Skin epidermis (tissue), 12 donors: ENCODE data around the gene RGS7.
"Not testable (repeated sequence)": the region's sequence is repeated elsewhere in the genome, so short reads cannot be mapped to it uniquely, and the experiment has no call there.

Experiments
- H3K27ac ChIP-seq, 21 experiments: fragments of 200-600 bp; sonication (generic) in 11 of 21; one replicate each; pipeline ENCODE4 v1.5.0; 2020; ENCODE audit warnings: mild to moderate bottlenecking in 3 of 21, inconsistent platforms in 2 of 21, moderate library complexity in 2 of 21
- H3K4me3 ChIP-seq, 7 experiments: fragments of 200-600 bp; sonication (generic) in 2 of 7; one replicate each; pipeline ENCODE4 v1.5.0; 2020; ENCODE audit warnings: inconsistent platforms in 2 of 7, mild to moderate bottlenecking in 2 of 7, moderate library complexity in 1 of 7

RGS7 gene

DNA sequence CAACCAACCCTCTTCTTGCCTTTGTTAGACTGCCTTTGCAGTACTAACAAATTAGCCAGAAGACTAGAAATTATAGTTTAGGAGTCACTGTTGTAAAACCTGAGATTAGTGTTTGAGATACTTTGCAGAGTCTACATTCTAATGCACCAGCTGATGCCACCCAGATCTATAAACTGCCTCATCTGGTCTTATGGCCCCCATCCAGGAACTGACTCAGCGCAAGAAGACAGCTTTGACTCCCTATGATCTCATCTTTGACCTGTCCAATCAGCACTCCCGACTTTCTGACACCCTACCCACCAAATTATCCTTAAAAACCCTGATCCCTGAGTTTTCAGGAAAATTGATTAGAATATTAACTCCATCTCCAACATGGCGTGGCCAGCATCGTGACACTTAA lies 334.6 kb downstream of the RGS7 start:
- H3K4me3 ChIP-seq = no peak overlapping the region
- no peak overlapping the region for H3K27ac ChIP-seq

DNA sequence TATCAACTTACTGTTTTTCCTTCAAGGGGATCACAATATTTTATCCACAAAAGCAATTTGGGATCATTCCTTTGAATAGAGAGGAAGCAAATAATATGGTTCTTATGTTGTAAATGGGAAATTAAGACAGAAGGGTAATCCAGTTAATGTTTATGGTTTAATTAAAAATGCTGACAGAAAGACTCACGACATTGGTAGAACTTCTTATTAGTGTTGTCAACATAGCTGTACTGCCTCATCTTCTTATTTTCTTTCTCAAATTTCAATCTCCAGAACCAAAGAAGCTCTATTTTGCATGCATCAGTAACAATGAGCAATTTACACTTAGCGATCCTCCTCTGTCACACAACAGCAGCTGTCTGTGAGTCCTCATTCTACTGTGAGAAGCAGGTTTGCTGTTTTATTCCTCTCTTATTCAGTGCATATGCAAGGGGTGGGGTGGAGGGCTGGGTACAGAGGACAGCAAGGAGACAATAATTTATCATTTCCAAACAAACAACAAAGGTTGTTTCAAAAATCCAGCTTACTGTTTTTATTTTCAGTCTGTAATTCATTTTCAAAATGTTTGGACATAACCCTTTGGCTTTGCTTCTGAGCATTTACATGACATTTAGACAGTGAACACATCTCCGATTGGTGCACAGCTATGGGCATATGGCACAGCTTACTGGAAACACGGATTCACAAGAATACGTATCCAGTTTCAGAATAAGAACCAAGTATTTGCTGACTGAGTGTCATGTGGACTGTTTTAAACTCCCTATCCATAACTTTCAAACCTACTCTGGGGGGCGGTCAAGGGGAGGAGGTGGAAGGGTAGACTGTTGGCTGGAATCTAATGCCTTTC lies 335.9 kb downstream of the RGS7 start:
- H3K4me3 ChIP-seq = no peak overlapping the region
- no peak overlapping the region for H3K27ac ChIP-seq

DNA sequence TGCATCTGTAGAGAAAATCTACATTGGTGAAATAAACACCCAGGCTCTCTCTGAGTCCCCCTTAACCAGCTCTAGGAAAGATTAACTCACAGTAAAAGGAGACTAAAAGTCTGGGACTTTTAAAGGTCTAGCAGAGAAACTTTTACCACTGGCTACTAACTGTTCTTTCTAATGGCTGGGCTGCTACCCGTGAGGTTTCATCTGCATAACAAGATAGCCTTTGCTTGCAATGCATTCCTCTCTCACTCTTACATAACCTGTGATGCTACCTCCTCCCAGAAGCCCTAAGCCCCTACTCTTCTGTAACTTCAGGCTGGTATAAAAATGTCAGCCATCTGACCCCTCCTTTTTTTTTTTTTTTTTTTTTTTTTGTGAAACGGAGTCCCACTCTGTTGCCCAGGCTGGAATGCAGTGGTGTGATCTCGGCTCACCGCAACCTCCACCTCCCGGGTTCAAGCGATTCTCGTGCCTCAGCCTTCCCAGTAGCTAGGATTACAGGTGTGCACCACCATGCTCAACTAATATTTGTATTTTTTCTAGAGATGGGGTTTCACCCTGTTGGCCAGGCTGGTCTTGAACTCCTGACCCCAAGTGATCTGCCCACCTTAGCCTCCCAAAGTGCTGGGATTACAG lies 344.2 kb downstream of the RGS7 start:
- Histone ChIP-seq H3K4me3 (no peak overlapping the region), H3K27ac (no peak overlapping the region)

DNA sequence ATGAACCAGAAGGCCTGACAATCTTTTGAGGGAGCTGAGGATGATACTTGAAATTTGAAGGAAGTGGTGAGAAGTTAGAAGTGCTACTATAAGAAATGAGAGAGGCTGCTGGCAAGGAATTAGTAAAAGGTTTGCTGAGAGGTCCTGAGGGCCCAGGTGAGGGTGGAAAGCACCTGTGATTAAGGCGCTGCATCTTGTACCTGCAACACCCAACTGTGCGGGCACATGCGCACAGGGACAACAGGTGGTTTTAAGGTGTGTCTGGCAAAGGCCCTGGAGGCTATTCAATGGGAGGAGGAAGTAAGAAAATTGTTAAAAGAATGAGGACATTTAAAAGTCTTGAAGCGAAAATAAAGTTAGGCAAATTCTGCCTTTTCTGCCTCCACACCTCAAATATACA lies 349.3 kb downstream of the RGS7 start:
- H3K27ac ChIP-seq = no peak overlapping the region
- no peak overlapping the region for H3K4me3 ChIP-seq

DNA sequence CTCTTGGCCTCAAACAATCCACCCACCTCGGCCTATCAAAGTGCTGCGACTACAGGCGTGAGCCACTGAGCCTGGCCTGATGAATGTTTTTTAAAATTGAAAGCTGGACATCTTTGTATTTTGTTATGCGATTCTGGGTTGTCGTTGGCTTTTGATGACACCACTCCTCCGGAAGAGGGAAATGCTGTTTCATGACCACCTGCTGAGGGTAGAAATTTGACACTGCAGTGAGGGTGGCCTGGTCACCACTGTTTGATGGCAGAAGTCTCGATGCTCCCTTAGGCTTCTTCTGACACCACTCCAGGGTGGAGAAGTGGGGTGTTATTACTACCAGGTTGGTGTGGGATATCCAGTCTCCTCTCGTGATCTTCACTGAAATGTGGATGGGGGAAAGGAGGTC lies 357.2 kb downstream of the RGS7 start:
- H3K4me3 ChIP-seq = no peak overlapping the region
- no peak overlapping the region for H3K27ac ChIP-seq

DNA sequence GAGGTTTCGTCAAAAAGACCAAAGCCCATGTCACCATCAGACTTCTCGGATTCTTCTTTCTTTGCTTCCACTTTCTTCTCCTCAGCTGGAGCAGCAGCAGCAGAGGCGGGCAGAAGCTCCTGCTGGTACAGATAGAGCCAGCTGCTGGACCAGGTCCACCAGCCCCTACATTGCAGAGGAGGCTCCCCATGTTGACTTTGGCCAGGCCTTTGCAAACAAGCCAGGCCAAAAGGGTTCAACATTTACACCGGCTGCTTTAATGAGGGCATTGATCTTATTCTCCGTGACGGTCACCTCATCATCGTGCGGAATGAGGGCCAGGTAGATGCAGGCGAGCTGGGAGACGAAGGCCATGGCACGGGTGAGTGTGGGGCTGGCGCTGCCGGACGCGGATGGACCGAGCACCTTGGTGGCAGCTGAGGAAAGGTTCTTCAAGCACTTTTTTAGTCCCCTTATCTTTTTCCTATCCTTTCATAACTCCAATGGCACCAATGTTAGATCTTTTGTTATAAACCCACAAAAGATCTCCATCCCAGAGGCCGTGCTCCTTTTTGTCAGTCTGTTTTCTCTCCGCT lies 358.5 kb downstream of the RGS7 start:
- no peak overlapping the region for H3K4me3 ChIP-seq
- peak overlapping the region in 3 of 21 experiments; percentile 40 to 47 (median 41) for H3K27ac ChIP-seq

DNA sequence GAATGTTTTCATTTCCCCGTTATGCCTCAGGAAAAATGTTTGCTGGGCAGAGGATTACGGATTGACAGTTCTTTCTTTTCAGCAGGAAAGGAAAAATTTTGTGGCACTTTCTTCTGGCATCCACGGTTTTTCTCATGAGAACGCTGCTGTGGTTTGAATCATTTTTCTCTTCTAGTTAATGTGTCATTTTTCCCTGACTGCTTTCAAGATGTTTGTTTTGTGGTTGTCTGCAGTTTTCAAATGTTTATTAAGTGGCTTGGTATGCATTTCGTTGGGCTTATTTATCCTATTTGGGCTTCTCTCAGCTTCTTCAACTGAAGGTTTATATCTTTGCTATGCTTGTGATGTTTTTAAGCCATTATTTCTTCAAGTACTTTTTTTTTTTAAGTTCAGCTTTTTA lies 359.0 kb downstream of the RGS7 start:
- no peak overlapping the region for H3K4me3 ChIP-seq
- H3K27ac ChIP-seq = peak overlapping the region in 2 of 21 experiments; percentile 29 to 40

DNA sequence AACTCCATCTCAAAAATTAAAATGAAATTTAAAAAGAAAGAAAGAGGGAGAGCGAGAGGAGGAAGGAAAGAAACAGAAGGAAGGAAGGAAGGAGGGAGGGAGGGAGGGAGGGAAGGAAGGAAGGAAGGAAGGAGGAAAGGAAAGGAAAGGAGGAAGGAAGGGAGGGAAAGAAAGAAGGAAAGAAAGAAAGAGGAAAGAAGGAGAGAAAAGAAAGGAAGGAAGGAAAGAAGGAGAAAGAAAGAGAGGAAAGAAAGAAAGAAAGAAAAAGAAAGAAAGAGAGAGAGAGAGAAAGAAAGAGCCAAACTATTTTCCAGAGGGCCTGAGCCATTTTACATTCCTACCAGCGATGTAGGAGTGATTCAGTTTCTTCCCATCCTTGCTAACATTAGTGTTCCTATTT lies 364.0 kb downstream of the RGS7 start:
- Histone ChIP-seq H3K4me3 (no peak overlapping the region), H3K27ac (no peak overlapping the region)

DNA sequence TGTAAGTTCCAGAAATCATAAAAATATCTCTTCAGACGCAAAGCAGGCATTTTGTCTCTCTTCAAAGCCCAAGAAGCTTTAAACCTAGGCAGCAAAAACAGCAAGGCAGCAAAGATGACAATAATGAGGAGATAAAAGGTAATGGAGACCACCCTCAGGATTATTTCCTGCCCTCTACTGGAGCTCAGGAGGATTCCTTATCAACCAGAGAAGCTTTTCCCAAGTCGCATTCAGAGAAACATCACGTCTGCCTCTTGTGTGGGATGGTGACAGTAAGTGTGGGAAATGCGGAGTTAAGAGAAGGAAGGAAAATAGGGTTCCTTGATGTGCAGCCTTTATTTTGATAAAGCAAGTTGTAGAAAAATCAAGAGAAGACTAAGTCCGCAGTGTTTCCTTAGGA lies 365.8 kb downstream of the RGS7 start:
- Histone ChIP-seq H3K4me3 (no peak overlapping the region), H3K27ac (no peak overlapping the region)

DNA sequence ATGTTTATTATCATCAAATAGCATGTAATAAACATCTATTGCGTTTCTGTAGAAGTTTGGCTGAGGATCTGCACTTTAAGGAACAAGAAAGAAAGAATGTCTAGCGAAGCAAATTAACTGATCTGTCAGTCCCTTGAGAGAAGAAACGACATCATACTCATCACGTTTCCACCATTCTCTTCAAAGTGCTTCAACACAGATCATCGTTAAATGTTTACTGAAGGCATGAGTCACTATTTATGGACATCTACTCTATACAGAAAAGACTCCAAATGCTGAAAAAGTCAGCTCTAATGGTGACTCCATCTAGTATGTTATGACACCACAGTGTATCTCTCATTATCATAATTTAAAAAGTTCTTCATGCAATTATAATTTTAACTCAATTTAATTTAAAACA lies 369.1 kb downstream of the RGS7 start:
- H3K4me3 ChIP-seq = no peak overlapping the region
- no peak overlapping the region for H3K27ac ChIP-seq

DNA sequence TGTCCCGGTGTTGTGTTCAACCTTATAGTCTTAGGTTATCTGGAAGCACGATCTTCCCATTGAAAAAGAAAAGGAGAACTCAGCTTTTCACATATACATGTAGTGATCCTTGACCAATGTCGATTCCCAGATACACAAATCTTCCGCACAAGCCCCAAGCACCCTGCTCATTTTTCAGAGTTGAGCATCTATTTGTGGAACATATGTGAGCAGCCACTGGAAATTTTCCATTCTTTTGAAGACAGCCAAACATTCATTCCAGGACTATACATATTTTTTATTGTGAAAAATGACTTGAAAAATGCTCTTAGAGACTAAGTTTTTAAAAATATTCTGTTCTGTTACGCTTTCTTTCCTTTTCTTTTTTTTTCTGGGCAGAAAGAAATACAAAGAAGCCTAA lies 371.9 kb downstream of the RGS7 start:
- no peak overlapping the region for H3K27ac ChIP-seq
- H3K4me3 ChIP-seq = no peak overlapping the region

DNA sequence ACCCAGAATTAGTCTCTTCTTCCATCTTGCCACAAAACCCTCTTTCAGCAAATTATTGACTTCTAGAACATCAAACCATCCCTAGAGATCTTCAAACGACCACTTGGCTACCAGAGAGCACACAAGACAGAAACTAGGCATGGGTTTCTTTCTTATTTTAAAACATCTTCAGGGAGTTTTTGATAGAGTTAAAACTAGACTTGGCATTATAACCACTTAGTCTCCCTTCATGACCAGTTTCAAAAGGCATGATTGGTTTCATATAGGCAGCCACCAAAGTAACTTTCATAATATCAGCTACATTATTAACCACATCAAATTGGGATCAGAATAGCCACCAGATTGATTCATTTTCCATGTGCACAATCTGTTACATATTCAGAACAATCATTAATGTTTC lies 376.7 kb downstream of the RGS7 start:
- no peak overlapping the region for H3K4me3 ChIP-seq
- no peak overlapping the region for H3K27ac ChIP-seq

DNA sequence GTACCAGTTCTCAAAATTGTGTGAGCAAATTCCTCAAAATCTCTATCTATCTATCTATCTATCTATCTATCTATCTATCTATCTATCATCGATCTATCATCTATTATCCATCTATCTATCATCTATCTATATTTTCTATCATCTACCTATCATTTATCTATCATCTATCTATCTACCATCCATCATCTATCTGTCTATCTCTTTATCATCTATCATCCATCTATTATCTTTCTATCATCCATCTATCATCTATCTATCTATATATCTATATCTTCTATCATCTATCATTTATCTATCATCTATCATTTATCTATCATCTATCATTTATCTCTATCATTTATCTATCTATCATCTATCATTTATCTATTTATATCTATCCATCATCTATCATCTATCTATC lies 380.3 kb downstream of the RGS7 start:
- Histone ChIP-seq H3K27ac (no peak overlapping the region), H3K4me3 (no peak overlapping the region)

DNA sequence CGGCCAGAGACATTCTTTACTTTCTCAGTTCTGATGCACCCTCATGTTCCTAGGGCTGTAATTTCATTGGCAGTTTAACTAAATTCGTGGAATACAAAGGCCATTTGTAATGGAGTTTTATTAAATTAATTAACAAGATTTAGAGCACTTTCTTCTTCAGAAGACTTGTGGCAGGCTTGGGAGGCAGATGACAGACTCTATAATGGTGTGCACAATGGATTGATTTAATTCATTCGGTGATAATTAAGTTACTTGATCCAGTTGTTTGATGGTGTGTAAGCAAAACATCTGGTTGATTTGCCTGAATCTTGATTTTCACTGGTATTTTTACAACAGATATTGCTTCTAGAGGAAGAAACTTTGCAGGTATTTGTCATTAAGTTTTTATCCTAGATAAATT lies 383.1 kb downstream of the RGS7 start:
- H3K4me3 ChIP-seq = no peak overlapping the region
- no peak overlapping the region for H3K27ac ChIP-seq

DNA sequence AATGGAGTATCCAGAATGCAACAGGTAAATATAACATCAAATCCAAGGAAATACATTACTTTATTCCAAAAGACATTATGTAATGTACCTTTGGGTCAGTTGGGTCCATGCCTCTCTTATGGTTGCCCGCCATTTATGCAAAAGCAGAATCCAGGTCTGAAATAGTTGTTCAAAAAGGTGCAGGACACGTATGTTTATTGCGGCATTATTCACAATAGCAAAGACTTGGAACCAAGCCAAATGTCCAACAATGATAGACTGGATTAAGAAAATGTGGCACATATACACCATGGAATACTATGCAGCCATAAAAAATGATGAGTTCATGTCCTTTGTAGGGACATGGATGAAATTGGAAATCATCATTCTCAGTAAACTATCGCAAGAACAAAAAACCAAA lies 384.9 kb downstream of the RGS7 start:
- H3K4me3 ChIP-seq, H3K27ac ChIP-seq: not testable (repeated sequence)

DNA sequence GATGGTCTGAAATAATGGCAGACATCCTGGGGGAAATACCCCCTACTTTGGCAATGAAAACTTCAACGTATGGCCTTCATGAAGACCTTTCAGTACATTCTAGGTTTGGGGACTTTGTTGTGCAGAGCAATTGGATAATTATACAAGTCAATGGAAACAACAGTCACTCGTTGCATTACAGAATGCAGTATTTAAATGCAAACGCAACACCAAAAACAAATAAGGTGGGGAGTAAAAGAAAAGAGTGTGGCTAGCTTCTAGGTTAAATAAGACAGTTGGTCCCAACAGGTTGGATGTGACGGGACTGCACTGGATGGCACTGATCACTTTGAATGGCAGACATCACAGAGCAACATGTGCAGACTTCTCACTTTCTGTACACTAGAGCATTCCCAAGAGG lies 386.8 kb downstream of the RGS7 start:
- H3K4me3 ChIP-seq = no peak overlapping the region
- no peak overlapping the region for H3K27ac ChIP-seq

DNA sequence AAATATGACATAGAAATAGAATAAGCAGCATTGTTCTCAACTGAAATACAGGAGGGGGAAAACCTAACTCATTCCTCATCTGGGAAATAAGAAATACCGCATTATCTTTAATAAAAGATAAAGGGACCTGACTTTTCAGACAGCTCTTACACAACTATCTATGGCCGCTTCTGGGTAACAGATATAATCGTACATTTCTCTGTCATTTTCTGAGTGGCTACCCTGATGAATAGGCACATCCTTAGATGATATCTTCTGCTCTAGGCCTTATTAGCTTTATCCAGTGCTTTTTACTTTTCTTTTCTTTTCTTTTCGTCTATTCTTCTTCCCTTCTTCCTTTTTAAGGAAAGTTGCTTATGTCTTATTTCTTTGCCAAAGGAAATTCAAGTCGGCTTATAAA lies 388.1 kb downstream of the RGS7 start:
- Histone ChIP-seq H3K4me3 (no peak overlapping the region), H3K27ac (no peak overlapping the region)

DNA sequence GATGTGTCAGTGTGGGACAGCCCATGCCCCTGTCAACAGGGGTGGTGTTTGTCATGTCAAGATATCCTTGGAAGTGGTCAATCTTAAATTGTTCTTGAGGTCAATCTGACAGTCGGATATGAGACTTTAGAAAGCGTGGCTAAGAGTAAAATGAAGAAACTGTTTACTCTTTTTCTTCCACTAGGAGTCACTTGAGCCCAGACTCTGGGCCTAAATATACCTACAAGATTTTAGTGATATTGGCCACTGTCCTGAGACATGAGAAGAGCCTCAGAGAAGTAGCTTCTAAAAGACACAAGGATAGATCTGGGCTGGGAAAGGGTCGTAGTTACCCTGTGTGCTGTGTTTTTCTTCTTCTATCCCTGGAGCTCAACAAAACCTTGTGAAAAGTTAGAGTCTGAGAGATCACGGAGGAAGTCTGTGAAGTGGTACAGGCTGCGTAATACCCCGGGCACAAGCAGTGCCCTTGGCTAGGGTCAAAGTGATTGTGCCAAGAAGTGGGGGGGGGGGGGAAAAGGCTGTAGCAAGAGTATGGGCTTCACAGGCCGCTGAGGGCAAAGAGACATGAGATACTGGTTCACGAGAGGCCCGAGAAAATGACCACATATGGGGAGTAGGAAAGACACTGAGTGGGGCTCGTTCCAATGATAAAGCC lies 389.8 kb downstream of the RGS7 start:
- no peak overlapping the region for H3K4me3 ChIP-seq
- no peak overlapping the region for H3K27ac ChIP-seq

DNA sequence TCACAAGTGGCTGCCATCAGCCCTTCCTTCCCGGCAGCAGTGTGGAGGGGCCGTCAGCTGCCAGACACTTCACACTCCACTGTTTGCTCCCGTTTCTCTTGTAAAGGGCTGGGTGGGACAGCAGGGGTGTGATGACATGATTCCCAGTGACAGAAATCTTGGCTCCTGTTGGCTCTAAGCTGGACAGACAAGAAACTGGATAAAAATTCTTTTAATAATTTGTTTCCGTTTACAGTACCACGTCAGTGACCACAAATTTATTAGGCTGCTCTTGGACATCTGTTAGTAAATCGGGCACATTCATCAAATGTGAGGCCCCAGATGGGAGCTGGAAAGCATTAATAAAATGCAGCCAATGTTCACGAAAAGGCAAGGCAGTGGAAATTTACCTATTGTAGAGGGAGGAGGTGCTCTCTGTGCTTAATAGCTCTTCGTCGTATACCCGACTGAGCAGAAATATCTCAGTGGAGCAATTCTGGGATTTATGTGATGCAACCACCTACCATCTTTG lies 391.4 kb downstream of the RGS7 start:
- Histone ChIP-seq H3K4me3 (no peak overlapping the region), H3K27ac (no peak overlapping the region)

DNA sequence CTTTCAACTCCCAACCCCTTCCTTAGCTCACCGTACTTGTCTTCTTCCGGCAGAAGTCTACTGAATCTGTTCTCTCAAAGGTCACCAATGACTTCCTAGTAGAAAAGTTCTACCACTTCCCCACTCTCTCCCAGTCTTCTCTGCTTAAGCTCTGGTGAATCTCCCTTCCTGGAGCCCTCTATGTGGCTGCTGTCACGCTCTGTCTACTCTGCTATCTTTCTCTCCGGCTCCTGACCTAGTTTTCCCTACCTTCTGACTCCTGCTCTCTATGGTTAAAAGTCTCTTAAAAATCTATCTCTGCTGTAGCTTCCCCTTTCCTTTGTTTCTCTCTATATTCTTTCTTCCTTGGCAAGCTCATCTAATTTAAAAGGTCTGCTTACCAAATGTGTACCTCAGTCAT lies 394.9 kb downstream of the RGS7 start:
- Histone ChIP-seq H3K4me3 (no peak overlapping the region), H3K27ac (no peak overlapping the region)

DNA sequence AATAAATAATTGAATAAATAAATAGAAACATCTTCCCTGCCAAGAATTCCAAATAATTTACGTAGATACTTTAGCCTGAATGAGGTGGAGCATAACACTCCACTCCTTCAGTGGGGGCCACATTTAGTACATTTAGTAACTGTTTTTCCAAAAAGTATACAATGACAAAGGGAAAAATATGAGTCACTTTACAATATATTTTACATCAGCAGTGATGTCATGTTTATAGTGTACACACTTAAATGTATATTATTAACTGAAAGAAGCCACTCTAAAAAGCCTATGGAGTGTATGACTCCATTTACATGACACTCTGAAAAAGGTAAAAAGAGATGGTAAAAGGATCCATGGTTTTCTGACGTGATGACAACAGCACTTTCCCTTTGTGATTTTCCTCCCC lies 400.6 kb downstream of the RGS7 start:
- H3K4me3 ChIP-seq = no peak overlapping the region
- H3K27ac ChIP-seq = no peak overlapping the region
